ENCODE data around the gene COL6A2.

The COL6A2 gene

DNA sequence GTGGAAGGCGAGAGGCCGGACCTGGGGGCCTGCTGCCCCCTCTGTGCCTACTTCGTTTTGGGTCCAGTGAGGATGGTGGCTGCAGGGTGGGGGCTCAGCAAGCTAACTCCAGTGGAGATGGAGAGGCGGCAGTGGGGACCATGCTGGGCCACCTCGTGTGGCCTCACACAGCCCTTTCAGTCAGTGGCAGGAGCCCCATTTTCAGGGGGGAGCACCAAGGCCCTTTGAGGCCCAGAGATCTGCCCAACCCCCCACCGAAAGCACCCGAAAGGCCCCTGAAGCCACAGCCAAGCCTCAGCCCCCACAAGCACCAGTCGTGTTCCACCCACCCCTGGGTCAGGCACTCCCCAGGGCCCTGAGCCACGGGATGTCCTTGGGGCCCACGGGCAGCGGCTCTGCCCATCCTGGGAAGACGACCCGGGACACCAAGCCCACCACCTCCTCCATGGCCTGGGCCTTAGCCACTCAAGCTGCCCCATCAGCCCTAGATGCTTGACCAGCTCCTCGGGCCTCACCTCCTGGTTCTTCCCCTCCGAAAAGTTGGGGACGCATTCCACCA is 57.1 kb downstream of the COL6A2 start:
- in situ Hi-C loops (cut with MboI; ENCODE audit: low sequenced_read_pairs, unreplicated experiment), result no loop called here
- DNase-seq (ENCODE audit: low spot score), result no peak

DNA sequence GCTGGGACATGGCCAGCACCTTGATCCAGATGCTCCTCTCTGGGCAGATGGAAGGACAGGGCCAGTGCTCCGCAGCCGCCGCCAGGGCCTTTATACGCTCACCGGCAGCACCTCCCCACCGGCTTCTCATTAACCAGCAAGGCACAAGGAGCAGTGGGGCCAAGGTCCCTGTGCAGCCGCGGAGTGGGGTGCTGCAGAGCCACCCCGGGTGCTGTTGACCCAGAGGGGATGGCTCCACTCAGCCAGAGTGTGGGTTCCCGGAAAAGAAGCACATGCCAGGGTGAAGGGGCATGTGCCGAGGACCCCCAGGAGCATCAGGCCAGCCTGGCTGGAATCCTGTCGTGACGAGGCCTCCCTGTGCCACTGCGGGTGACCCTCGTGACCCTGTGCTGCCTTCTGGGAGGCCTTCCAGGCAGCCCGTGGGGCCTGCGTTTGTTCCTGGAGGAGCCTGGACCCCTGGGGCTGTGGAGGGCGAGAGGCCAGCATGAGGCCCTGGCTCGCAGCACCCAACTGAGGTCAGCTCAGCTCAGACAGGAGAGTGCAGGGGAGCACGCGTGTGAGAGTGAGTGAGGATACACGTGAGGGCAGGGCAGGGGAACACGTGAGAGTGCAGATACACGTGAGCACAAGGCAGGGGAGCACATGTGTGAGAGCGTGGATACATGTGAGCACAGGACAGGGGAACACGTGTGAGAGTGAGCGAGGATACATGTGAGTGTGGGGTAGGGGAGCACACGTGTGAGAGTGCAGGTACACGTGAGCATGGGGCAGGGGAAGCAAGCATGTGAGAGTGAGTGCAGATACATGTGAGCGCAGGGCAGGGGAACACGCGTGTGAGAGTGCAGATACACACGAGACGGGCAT is 57.8 kb downstream of the COL6A2 start, which contains the start of gene FTCD:
Gene FTCD, minus strand, starts transcription at position 66 of the 864 bp plus-strand sequence. Its CDS starts 56 bp downstream, at position 10.
- TF ChIP-seq, protein P1, sequence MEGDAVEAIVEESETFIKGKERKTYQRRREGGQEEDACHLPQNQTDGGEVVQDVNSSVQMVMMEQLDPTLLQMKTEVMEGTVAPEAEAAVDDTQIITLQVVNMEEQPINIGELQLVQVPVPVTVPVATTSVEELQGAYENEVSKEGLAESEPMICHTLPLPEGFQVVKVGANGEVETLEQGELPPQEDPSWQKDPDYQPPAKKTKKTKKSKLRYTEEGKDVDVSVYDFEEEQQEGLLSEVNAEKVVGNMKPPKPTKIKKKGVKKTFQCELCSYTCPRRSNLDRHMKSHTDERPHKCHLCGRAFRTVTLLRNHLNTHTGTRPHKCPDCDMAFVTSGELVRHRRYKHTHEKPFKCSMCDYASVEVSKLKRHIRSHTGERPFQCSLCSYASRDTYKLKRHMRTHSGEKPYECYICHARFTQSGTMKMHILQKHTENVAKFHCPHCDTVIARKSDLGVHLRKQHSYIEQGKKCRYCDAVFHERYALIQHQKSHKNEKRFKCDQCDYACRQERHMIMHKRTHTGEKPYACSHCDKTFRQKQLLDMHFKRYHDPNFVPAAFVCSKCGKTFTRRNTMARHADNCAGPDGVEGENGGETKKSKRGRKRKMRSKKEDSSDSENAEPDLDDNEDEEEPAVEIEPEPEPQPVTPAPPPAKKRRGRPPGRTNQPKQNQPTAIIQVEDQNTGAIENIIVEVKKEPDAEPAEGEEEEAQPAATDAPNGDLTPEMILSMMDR (IDR thresholded peaks at IDR 0.05; ENCODE audit: borderline replicate concordance, control extremely low read depth, extremely low read depth, insufficient read depth, missing control alignments), result no peak

More for the DNA sequence above, 57.1 kb downstream of the COL6A2 start:
- TF ChIP-seq, protein P1 (IDR thresholded peaks at IDR 0.05; ENCODE audit: borderline replicate concordance, control extremely low read depth, extremely low read depth, insufficient read depth, missing control alignments), result no peak

DNA sequence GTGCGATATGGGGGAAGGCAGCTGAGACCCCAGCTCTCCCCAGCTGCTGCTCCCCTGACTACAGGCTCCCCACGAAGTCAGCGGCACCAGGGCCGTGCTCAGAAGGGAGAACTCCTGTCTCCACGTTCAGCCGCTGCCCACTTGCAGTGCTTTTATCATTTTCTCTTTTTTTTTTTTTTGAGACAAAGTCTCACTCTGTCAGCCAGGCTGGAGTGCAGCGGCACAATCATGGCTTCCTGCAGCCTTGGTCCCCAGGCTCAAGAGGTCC is 58.4 kb downstream of the COL6A2 start:
- no peak for DNase-seq (ENCODE audit: low spot score)
- TF ChIP-seq, protein P1 (IDR thresholded peaks at IDR 0.05; ENCODE audit: borderline replicate concordance, control extremely low read depth, extremely low read depth, insufficient read depth, missing control alignments), result no peak
- in situ Hi-C loops (cut with MboI; ENCODE audit: low sequenced_read_pairs, unreplicated experiment), result no loop called here

More for the DNA sequence above, 57.8 kb downstream of the COL6A2 start, which contains the start of gene FTCD:
- DNase-seq (ENCODE audit: low spot score), result no peak
- in situ Hi-C loops (cut with MboI; ENCODE audit: low sequenced_read_pairs, unreplicated experiment), result no loop called here

DNA sequence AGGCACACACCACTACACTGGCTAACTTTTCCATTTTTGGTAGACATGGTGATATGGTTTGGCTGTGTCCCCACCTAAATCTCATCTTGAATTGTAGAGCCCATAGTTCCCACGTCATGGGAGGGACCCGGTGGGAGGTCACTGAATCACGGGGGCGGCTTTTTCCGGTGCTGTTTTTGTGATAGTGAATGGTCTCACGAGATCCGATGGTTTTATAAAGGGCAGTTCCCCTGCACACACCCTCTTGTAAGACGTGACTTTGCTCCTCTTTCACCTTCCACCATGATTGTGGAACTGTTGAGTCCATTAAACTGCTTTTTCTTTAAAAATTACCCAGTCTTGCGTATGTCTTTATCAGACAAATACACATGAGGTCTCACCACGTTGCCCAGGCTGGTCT is 58.8 kb downstream of the COL6A2 start:
- in situ Hi-C loops (cut with MboI; ENCODE audit: low sequenced_read_pairs, unreplicated experiment), result no loop called here
- DNase-seq (ENCODE audit: low spot score), result no peak
- TF ChIP-seq, protein P1 (IDR thresholded peaks at IDR 0.05; ENCODE audit: borderline replicate concordance, control extremely low read depth, extremely low read depth, insufficient read depth, missing control alignments), result no peak

DNA sequence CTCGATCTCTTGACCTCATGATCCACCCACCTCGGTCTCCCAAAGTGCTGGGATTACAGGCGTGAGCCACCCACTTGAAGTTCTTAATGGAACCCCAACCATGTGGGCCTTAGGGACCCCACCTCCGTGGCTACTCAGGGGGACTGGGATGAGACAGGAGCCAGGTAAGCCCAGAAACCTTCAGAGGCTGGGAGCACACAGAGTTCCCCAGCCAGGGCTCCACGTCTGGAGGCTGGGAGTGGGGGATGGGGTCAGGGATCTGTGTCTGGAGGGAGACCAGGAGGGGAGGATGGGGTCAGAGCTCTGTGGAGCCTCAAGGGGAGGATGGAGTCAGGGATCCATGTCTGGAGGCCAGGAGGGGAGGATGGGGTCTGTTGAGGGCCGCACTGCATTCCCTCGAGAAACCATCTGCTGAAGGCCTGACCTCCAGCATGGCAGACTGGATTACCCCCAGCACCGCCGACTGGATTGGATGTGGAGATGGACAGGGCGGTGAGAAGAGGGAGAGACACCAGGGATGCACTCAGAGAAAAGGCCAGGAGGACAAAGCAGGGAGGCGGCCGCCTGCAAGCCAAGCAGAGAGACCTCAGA is 59.6 kb downstream of the COL6A2 start:
- TF ChIP-seq, protein P1 (IDR thresholded peaks at IDR 0.05; ENCODE audit: borderline replicate concordance, control extremely low read depth, extremely low read depth, insufficient read depth, missing control alignments), result no peak
- in situ Hi-C loops (cut with MboI; ENCODE audit: low sequenced_read_pairs, unreplicated experiment), result no loop called here
- DNase-seq (ENCODE audit: low spot score), result no peak

DNA sequence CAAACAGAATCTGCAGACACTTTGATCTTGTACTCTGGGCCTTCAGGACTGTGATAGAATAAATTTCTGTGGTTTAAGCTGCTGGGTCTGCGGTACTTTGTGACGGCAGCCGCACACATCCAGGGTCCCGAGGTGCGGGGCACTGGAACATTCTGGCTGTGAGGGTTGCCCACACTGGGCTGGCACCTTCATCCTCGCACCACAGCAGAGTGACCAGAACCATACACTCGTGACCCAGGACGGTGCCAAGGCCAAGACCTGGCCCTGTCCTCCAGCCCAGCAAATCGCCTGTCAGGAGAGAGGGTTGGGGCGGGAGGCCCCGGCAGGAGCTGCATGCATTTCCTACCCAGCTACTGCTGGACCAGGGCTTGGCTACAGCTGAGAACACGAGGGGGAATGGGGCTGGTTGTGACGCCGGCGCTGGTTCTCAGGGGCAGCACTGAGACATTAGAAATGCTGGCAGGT is 60.1 kb downstream of the COL6A2 start:
- no peak for DNase-seq (ENCODE audit: low spot score)
- TF ChIP-seq, protein P1 (IDR thresholded peaks at IDR 0.05; ENCODE audit: borderline replicate concordance, control extremely low read depth, extremely low read depth, insufficient read depth, missing control alignments), result no peak
- in situ Hi-C loops (cut with MboI; ENCODE audit: low sequenced_read_pairs, unreplicated experiment), result no loop called here
